HEK293 (cell line): ENCODE measurements around the gene NAPG.

Experiments used
- CTCF ChIA-PET: fragments of 350-600 bp; formaldehyde crosslinking; extraction: SDS; loops from one replicate; lab custom pipeline; 2021; ENCODE audit warnings: antibody characterized with exemption; lab: Yijun Ruan, JAX
- POLR2A ChIA-PET: fragments of 300-600 bp; formaldehyde crosslinking; extraction: SDS; loops from one replicate; lab custom pipeline; 2020; ENCODE audit warnings: antibody characterized with exemption, inconsistent platforms; lab: Yijun Ruan, JAX
- H3K27ac ChIP-seq: fragments of 200-500 bp; sonication (Bioruptor generic); 2 replicates; pipeline ENCODE4 v1.5.1; 2014; ENCODE audit warnings: low read depth, low read length, control low read depth, inconsistent platforms; ENCODE audit errors: extremely low read depth
- H3K36me3 ChIP-seq, 2 experiments: fragments of 200-500 bp in 1 of 2; sonication (Bioruptor generic) in 1 of 2; 1 replicate in 1 of 2; 2 replicates in 1 of 2; pipeline ENCODE4 v1.5.1; 2014 to 2017; ENCODE audit warnings: inconsistent platforms in 2 of 2, low read length in 2 of 2; ENCODE audit not compliant: control insufficient read depth in 2 of 2, insufficient read depth in 1 of 2
- H3K4me1 ChIP-seq: fragments of 200-500 bp; sonication (Bioruptor generic); 2 replicates; pipeline ENCODE4 v1.5.1; 2014; ENCODE audit warnings: mild to moderate bottlenecking, low read length, inconsistent platforms; ENCODE audit not compliant: control insufficient read depth, insufficient read depth
- H3K4me3 ChIP-seq: 2 replicates; pipeline ENCODE4 v1.5.1; 2011; ENCODE audit warnings: low read depth, mild to moderate bottlenecking, control low read depth, low read length, moderate library complexity
- H3K9me3 ChIP-seq: fragments of 200-500 bp; sonication (Bioruptor generic); 2 replicates; pipeline ENCODE4 v1.5.1; 2014; ENCODE audit warnings: low read depth, low read length, inconsistent platforms; ENCODE audit not compliant: control insufficient read depth, insufficient read depth
- BCL11A ChIP-seq: fragments of 450-650 bp; formaldehyde crosslinking; IDR thresholded peaks from 2 replicates; pipeline ENCODE4 v1.5.1; 2016; ENCODE audit warnings: low read depth, missing biosample characterization, missing genetic modification characterization
- BCL6B ChIP-seq: fragments of 450-650 bp; formaldehyde crosslinking; IDR thresholded peaks from 2 replicates; pipeline ENCODE4 v1.5.1; 2017; ENCODE audit warnings: missing biosample characterization, missing genetic modification characterization
- EGR2 ChIP-seq: fragments of 450-650 bp; formaldehyde crosslinking; IDR thresholded peaks from 2 replicates; pipeline ENCODE4 v1.5.1; 2016; ENCODE audit warnings: low read depth, missing biosample characterization, missing genetic modification characterization
- KLF10 ChIP-seq: fragments of 450-650 bp; IDR thresholded peaks from 2 replicates; pipeline ENCODE4 v1.5.1; 2018; ENCODE audit warnings: missing biosample characterization, mild to moderate bottlenecking, missing genetic modification characterization
- KLF16 ChIP-seq: fragments of 450-650 bp; formaldehyde crosslinking; IDR thresholded peaks from 2 replicates; pipeline ENCODE4 v1.5.1; 2017; ENCODE audit warnings: missing biosample characterization, missing genetic modification characterization
- PATZ1 ChIP-seq: fragments of 450-650 bp; formaldehyde crosslinking; IDR thresholded peaks from 2 replicates; pipeline ENCODE4 v1.5.1; 2016; ENCODE audit warnings: missing biosample characterization, missing genetic modification characterization
- PRDM1 ChIP-seq: fragments of 450-650 bp; formaldehyde crosslinking; IDR thresholded peaks from 2 replicates; pipeline ENCODE4; 2016; ENCODE audit warnings: missing biosample characterization, missing genetic modification characterization
- SP7 ChIP-seq: fragments of 450-650 bp; formaldehyde crosslinking; IDR thresholded peaks from 2 replicates; pipeline ENCODE4 v1.5.1; 2016; ENCODE audit warnings: missing biosample characterization, missing genetic modification characterization
- TRIM28 ChIP-seq: IDR thresholded peaks from 2 replicates; pipeline ENCODE4 v1.6.1; 2011; ENCODE audit warnings: low read length, control low read depth, borderline replicate concordance
- ZBTB26 ChIP-seq: fragments of 450-650 bp; formaldehyde crosslinking; optimal IDR thresholded peaks from 2 replicates; pipeline ENCODE3; 2016; ENCODE audit warnings: missing biosample characterization, mild to moderate bottlenecking, missing genetic modification characterization
- ZFHX2 ChIP-seq: fragments of 450-650 bp; formaldehyde crosslinking; conservative IDR thresholded peaks from 2 replicates; pipeline ENCODE4 v1.5.1; 2016; ENCODE audit warnings: missing biosample characterization, missing genetic modification characterization
- ZFP3 ChIP-seq: fragments of 450-650 bp; formaldehyde crosslinking; IDR thresholded peaks from 2 replicates; pipeline ENCODE4 v1.5.1; 2016; ENCODE audit warnings: low read depth, missing biosample characterization, missing genetic modification characterization
- ZNF140 ChIP-seq: fragments of 450-650 bp; formaldehyde crosslinking; IDR thresholded peaks from 2 replicates; pipeline ENCODE4 v1.5.1; 2016; ENCODE audit warnings: missing biosample characterization, missing genetic modification characterization
- ZNF214 ChIP-seq: fragments of 450-650 bp; formaldehyde crosslinking; IDR thresholded peaks from 2 replicates; pipeline ENCODE4 v1.5.1; 2017; ENCODE audit warnings: missing biosample characterization, mild to moderate bottlenecking, missing genetic modification characterization, borderline replicate concordance
- ZNF311 ChIP-seq: fragments of 450-650 bp; formaldehyde crosslinking; IDR thresholded peaks from 2 replicates; pipeline ENCODE4 v1.5.1; 2017; ENCODE audit warnings: missing biosample characterization, missing genetic modification characterization, borderline replicate concordance
- ZNF416 ChIP-seq: fragments of 450-650 bp; formaldehyde crosslinking; IDR thresholded peaks from 2 replicates; pipeline ENCODE4 v1.5.1; 2016; ENCODE audit warnings: missing biosample characterization, missing genetic modification characterization
- ZNF488 ChIP-seq: fragments of 450-650 bp; formaldehyde crosslinking; IDR thresholded peaks from 2 replicates; pipeline ENCODE4 v1.5.1; 2016; ENCODE audit warnings: missing biosample characterization, missing genetic modification characterization
- ZNF521 ChIP-seq: fragments of 450-650 bp; formaldehyde crosslinking; IDR thresholded peaks from 2 replicates; pipeline ENCODE4 v1.5.1; 2017; ENCODE audit warnings: missing biosample characterization, mild to moderate bottlenecking, missing genetic modification characterization
- ZNF558 ChIP-seq: fragments of 450-650 bp; formaldehyde crosslinking; IDR thresholded peaks from 2 replicates; pipeline ENCODE4 v1.5.1; 2016; ENCODE audit warnings: missing biosample characterization, missing genetic modification characterization
- ZNF580 ChIP-seq: fragments of 450-650 bp; formaldehyde crosslinking; IDR thresholded peaks from 2 replicates; pipeline ENCODE4 v1.5.1; 2016; ENCODE audit warnings: missing biosample characterization, missing genetic modification characterization
- ZNF645 ChIP-seq: fragments of 450-650 bp; formaldehyde crosslinking; IDR thresholded peaks from 2 replicates; pipeline ENCODE4; 2016; ENCODE audit warnings: missing biosample characterization, missing genetic modification characterization
- ZNF658 ChIP-seq: fragments of 450-650 bp; formaldehyde crosslinking; IDR thresholded peaks from 2 replicates; pipeline ENCODE4; 2016; ENCODE audit warnings: missing biosample characterization, missing genetic modification characterization
- ZNF670 ChIP-seq: fragments of 450-650 bp; formaldehyde crosslinking; IDR thresholded peaks from 2 replicates; pipeline ENCODE4 v1.5.1; 2016; ENCODE audit warnings: missing biosample characterization, missing genetic modification characterization, low read depth
- ZSCAN18 ChIP-seq: fragments of 450-650 bp; formaldehyde crosslinking; IDR thresholded peaks from 2 replicates; pipeline ENCODE4 v1.5.1; 2016; ENCODE audit warnings: missing biosample characterization, missing genetic modification characterization

The NAPG gene

GRCh38 chr18:10523544-10523943 is 2.3 kb upstream of the NAPG start (continued):
- no peak for TF ChIP-seq TRIM28
- TF ChIP-seq ZNF521 = no peak
- TF ChIP-seq ZSCAN18 = no peak

GRCh38 chr18:10524507-10525370 is 1.1 kb upstream of the NAPG start:
- ChIA-PET CTCF (interaction anchor here (0.6 kb wide), 1 partner anchor 553 kb away, joined by 4 read pairs; no protein-coding TSS in a partner anchor), POLR2A (interaction anchor here (1.1 kb wide), 1 partner anchor 19 kb away, joined by 6 read pairs; no protein-coding TSS in a partner anchor)
- no peak for TF ChIP-seq PATZ1
- peak; percentile 79 for TF ChIP-seq ZFHX2
- no peak for TF ChIP-seq ZNF670 (tag by site-specific recombination)
- TF ChIP-seq EGR2 = peak; percentile 58
- TF ChIP-seq PRDM1 (tag by site-specific recombination) = peak; percentile 61
- no peak for TF ChIP-seq ZBTB26
- Histone ChIP-seq H3K9me3 (no peaks in the 10 kb centered on the region), H3K36me3 (no peaks in the 10 kb centered on the region), H3K4me1 (peaks cover 9% of the 10 kb centered on the region), H3K4me3 (no peak overlapping the region), H3K27ac (no peak overlapping the region)

- peaks cover 12% of the 10 kb centered on the region for H3K4me1 ChIP-seq
- ChIA-PET POLR2A (interaction anchor here (0.6 to 1.1 kb wide), 5 partner anchors 10 to 612 kb away, joined by 3 to 7 read pairs (median 4); partner anchors contain the start of gene VAPA), CTCF (interaction anchor here (0.6 to 1.3 kb wide), 2 partner anchors 10 to 553 kb away, joined by 4 to 5 read pairs; no protein-coding TSS in a partner anchor)
- H3K27ac ChIP-seq = no peak overlapping the region
- no peaks in the 10 kb centered on the region for H3K36me3 ChIP-seq
- no peaks in the 10 kb centered on the region for H3K9me3 ChIP-seq
- H3K4me3 ChIP-seq = peak overlapping the region; percentile 77
- TF ChIP-seq BCL11A (tag by site-specific recombination) (no peak), TRIM28 (no peak), ZNF214 (tag by site-specific recombination) (no peak), ZNF416 (tag by site-specific recombination) (no peak), BCL6B (tag by site-specific recombination) (no peak), KLF16 (tag by site-specific recombination) (no peak), ZNF558 (no peak), ZFP3 (no peak), ZNF658 (tag by site-specific recombination) (no peak), ZNF140 (tag by site-specific recombination) (no peak), ZNF488 (tag by site-specific recombination) (no peak), SP7 (tag by site-specific recombination) (no peak), ZNF311 (no peak), KLF10 (no peak), ZNF645 (no peak), ZNF580 (no peak)
These were observed 496 bp upstream of the NAPG start for GRCh38 chr18:10525371-10525691.
